Measurements from ENCODE around the gene FLRT1.
"Not testable (repeated sequence)": the region's sequence is repeated elsewhere in the genome, so short reads cannot be mapped to it uniquely, and the experiment has no call there.

The FLRT1 gene

GRCh38 chr11:64026575-64027205, 9.0 kb upstream of the FLRT1 start:
- no peak for DNase-seq

- DNase-seq: no peak
Observed at GRCh38 chr11:64027651-64028397, 7.9 kb upstream of the FLRT1 start.

GRCh38 chr11:64028398-64029115, 7.2 kb upstream of the FLRT1 start:
- no peak for DNase-seq

- DNase-seq: no peak
Observed at GRCh38 chr11:64029773-64030172, 6.0 kb upstream of the FLRT1 start.

- DNase-seq: no peak
Observed at GRCh38 chr11:64031001-64031400, 4.7 kb upstream of the FLRT1 start.

- no peak for DNase-seq
Observed at GRCh38 chr11:64032050-64032449, 3.7 kb upstream of the FLRT1 start.

GRCh38 chr11:64034411-64034811, 1.3 kb upstream of the FLRT1 start:
- no peak for DNase-seq

- no peak for DNase-seq
Observed at GRCh38 chr11:64035081-64035524, 628 bp upstream of the FLRT1 start.

- no peak for DNase-seq
Observed at GRCh38 chr11:64036087-64037026, 626 bp downstream of the FLRT1 start.

GRCh38 chr11:64037027-64037634, 1.4 kb downstream of the FLRT1 start:
- DNase-seq: no peak

GRCh38 chr11:64038500-64038899, 2.8 kb downstream of the FLRT1 start:
- no peak for DNase-seq

- no peak for DNase-seq
Observed at GRCh38 chr11:64039012-64039665, 3.4 kb downstream of the FLRT1 start.

- no peak for DNase-seq
Observed at GRCh38 chr11:64040684-64041322, 5.1 kb downstream of the FLRT1 start.

GRCh38 chr11:64041846-64042245, 6.1 kb downstream of the FLRT1 start:
- DNase-seq: no peak

GRCh38 chr11:64042301-64042700, 6.6 kb downstream of the FLRT1 start:
- DNase-seq: no peak

GRCh38 chr11:64043545-64043944, 7.8 kb downstream of the FLRT1 start:
- DNase-seq: no peak

GRCh38 chr11:64044730-64045393, 9.1 kb downstream of the FLRT1 start:
- no peak for DNase-seq

GRCh38 chr11:64045700-64046099, 10.0 kb downstream of the FLRT1 start:
- no peak for DNase-seq

- DNase-seq: not testable (repeated sequence)
Observed at GRCh38 chr11:64047373-64047772, 11.6 kb downstream of the FLRT1 start.

GRCh38 chr11:64048042-64048854, 12.5 kb downstream of the FLRT1 start:
- no peak for DNase-seq

Data from T-helper 1 cell (primary cell).